Neural crest cell (in vitro differentiated cells): ENCODE measurements around the gene NUAK2. TPM values are rescaled to one million over a fixed set of nuclear protein-coding genes. Genes with fewer than 3 reads are reported as not detected.

ENCODE experiments used
- DNase-seq: peaks from one replicate; pipeline ENCODE4 v3.0.0; 2021; ENCODE audit warnings: low read depth, mixed read lengths, low spot score
- H3K27ac Mint-ChIP-seq: one replicate; pipeline ENCODE4 v1.8.0; 2021; ENCODE audit warnings: mild to moderate bottlenecking, mixed read lengths; ENCODE audit not compliant: unreplicated experiment
- H3K27me3 Mint-ChIP-seq: 2 replicates; pipeline ENCODE4 v1.8.0; 2021; ENCODE audit warnings: low read depth, mild to moderate bottlenecking, mixed read lengths
- H3K36me3 Mint-ChIP-seq: 2 replicates; pipeline ENCODE4 v1.8.0; 2021; ENCODE audit warnings: low read depth, mild to moderate bottlenecking, mixed read lengths
- H3K4me1 Mint-ChIP-seq: 2 replicates; pipeline ENCODE4 v1.8.0; 2021; ENCODE audit warnings: mixed read lengths
- H3K4me3 Mint-ChIP-seq: one replicate; pipeline ENCODE4 v1.8.0; 2021; ENCODE audit warnings: mild to moderate bottlenecking, mixed read lengths
- H3K9me3 Mint-ChIP-seq: 2 replicates; pipeline ENCODE4 v1.8.0; 2021; ENCODE audit warnings: mixed read lengths
- total RNA-seq: library from RNA; stranded (reverse); gene quantifications from 2 replicates; pipeline ENCODE4 v1.2.1, GENCODE V29; 2021
- TF ChIP-seq, protein P1 (sequence below): fragments of 200-600 bp; sonication (generic); conservative IDR thresholded peaks from 2 replicates; pipeline ENCODE4 v1.5.0; 2021; ENCODE audit warnings: antibody characterized with exemption, mild to moderate bottlenecking

Gene NUAK2
- total RNA-seq, 1 donor from 2014 or later: 15.4 TPM

DNA sequence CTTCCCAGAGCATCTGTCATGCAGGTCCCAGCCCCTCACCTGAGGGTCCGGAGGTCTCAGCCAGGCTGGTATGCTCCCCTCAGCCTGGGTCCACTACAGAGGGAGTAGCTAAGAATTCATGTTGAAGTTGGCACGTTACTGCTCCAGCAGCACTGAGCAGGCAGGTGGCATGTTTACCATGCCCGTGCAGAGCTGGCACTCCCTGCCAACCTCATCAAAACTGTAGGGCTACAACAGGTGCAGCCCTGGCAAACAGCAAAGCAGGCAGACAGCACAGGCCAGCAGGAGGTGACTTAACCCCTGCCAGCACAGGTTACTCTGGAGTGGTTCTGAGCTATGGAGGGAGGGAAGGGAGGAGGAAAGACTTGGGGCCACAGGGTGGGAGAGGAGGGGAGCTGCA lies 46.4 kb downstream of the NUAK2 start:
- Mint-ChIP-seq H3K27ac (no peak overlapping the region), H3K4me1 (peaks cover 23% of the 10 kb centered on the region), H3K9me3 (no peaks in the 10 kb centered on the region), H3K36me3 (no peaks in the 10 kb centered on the region), H3K4me3 (no peak overlapping the region), H3K27me3 (no peaks in the 10 kb centered on the region)
- no peak for DNase-seq
- TF ChIP-seq, protein P1, sequence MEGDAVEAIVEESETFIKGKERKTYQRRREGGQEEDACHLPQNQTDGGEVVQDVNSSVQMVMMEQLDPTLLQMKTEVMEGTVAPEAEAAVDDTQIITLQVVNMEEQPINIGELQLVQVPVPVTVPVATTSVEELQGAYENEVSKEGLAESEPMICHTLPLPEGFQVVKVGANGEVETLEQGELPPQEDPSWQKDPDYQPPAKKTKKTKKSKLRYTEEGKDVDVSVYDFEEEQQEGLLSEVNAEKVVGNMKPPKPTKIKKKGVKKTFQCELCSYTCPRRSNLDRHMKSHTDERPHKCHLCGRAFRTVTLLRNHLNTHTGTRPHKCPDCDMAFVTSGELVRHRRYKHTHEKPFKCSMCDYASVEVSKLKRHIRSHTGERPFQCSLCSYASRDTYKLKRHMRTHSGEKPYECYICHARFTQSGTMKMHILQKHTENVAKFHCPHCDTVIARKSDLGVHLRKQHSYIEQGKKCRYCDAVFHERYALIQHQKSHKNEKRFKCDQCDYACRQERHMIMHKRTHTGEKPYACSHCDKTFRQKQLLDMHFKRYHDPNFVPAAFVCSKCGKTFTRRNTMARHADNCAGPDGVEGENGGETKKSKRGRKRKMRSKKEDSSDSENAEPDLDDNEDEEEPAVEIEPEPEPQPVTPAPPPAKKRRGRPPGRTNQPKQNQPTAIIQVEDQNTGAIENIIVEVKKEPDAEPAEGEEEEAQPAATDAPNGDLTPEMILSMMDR: no peak

DNA sequence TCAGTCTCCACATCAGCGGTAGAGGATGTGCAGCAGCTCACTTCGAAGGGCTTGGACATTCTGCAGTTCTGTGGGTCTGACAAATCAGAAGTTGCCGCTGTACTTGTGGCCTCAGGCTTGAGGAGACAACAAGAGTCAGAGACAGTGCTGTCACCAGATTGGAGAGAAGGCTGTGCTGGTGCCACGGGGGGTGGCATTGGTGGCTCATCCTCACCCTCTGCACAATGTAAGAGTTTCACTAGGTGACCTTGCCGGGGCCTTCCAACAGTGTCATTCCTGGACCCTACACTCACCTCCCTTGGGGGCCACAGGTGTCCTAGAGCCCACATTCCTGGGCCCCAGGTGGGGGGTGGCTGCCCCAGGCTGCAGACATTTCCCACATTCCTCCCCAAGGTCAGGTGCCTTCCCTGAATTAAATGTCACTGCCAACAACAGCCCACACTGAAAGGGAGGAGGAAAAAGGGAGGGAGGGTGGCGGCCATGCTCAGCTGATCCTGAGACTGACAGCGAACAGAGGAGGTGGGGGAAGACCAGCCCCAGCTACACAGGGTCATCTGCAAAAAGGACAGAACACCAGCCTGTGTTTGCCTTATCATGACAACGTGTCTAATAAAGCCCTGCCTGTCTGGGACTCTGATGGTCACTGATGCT lies 47.4 kb downstream of the NUAK2 start:
- no peak overlapping the region for H3K27ac Mint-ChIP-seq
- no peaks in the 10 kb centered on the region for H3K36me3 Mint-ChIP-seq
- DNase-seq: no peak
- H3K9me3 Mint-ChIP-seq: no peaks in the 10 kb centered on the region
- TF ChIP-seq, protein P1: no peak
- no peak overlapping the region for H3K4me3 Mint-ChIP-seq
- H3K4me1 Mint-ChIP-seq: peaks cover 23% of the 10 kb centered on the region
- H3K27me3 Mint-ChIP-seq: no peaks in the 10 kb centered on the region

DNA sequence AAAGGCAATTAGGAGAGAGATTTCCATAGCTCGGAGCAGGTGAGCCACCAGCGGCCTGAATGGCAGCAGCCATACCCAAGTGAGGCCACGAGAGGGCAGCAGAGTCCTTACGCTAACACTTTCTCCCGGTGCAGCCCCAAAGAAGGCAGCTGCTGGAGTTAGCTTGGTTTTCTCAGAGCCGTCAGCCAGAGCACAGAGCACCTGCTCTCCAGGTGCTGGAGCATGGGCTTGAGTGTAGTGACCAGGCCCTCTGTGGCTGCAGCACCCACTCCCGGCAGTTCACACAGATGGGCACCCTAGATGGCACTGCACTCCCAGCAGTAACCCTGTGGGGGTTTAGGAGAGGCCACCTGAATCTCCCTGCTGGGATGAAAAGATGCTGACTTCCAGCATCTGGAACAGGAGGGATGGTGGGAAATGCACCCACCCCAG lies 48.0 kb downstream of the NUAK2 start:
- peaks cover 23% of the 10 kb centered on the region for H3K4me1 Mint-ChIP-seq
- TF ChIP-seq, protein P1: peak; percentile 99
- H3K4me3 Mint-ChIP-seq: no peak overlapping the region
- DNase-seq: peak; percentile 91
- no peaks in the 10 kb centered on the region for H3K27me3 Mint-ChIP-seq
- H3K36me3 Mint-ChIP-seq: no peaks in the 10 kb centered on the region
- no peaks in the 10 kb centered on the region for H3K9me3 Mint-ChIP-seq
- peak overlapping the region; percentile 57 for H3K27ac Mint-ChIP-seq

DNA sequence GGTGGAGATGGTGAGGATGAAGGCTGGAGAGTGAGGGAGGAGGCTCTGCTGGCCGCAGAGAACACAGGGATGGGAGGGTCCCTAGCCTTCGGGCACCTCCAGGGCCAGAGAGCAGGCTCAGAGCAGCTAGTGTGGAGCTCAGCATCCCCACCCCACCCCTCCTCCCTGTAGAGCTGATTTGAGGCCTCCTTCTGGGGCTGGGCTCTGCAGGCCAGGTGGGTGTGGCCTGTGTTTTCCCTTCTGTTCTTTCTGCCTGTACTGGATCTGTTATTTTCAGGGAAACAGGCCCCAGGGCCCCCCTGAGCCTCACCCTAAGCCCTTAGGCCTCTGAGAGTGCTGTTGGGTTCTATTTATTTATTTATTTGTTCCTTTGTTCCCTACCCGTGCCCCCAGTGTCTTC lies 49.0 kb downstream of the NUAK2 start:
- no peaks in the 10 kb centered on the region for H3K9me3 Mint-ChIP-seq
- DNase-seq: no peak
- H3K27ac Mint-ChIP-seq: no peak overlapping the region
- TF ChIP-seq, protein P1: no peak
- no peaks in the 10 kb centered on the region for H3K27me3 Mint-ChIP-seq
- H3K36me3 Mint-ChIP-seq: no peaks in the 10 kb centered on the region
- no peak overlapping the region for H3K4me3 Mint-ChIP-seq
- H3K4me1 Mint-ChIP-seq: peaks cover 27% of the 10 kb centered on the region

DNA sequence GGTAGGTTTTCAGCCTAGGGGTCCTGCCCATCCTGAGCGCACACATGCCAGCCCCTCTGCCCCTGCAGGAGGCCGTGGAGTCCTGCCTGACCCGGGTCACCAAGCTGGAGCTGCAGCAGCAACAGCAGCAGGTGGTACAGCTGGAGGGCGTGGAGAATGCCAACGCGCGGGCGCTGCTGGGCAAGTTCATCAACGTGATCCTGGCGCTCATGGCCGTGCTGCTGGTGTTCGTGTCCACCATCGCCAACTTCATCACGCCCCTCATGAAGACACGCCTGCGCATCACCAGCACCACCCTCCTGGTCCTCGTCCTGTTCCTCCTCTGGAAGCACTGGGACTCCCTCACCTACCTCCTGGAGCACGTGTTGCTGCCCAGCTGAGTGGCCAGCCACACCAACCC lies 49.8 kb downstream of the NUAK2 start:
- peak overlapping the region; percentile 93 for H3K27ac Mint-ChIP-seq

More for the DNA sequence above, 49.8 kb downstream of the NUAK2 start:
- no peaks in the 10 kb centered on the region for H3K9me3 Mint-ChIP-seq
- no peaks in the 10 kb centered on the region for H3K36me3 Mint-ChIP-seq
- TF ChIP-seq, protein P1: no peak
- H3K4me1 Mint-ChIP-seq: peaks cover 34% of the 10 kb centered on the region
- no peaks in the 10 kb centered on the region for H3K27me3 Mint-ChIP-seq
- H3K4me3 Mint-ChIP-seq: no peak overlapping the region
- DNase-seq: no peak
